HG02642 (cell line): ENCODE results near the gene UEVLD.

ENCODE experiments used
- ATAC-seq: cut with Tn5 transposase; IDR thresholded peaks from one replicate; pipeline ENCODE4 v1.9.1; 2021; ENCODE audit warnings: mild to moderate bottlenecking; ENCODE audit not compliant: unreplicated experiment, poor library complexity

Gene UEVLD

GRCh38 chr11:18521122-18521521, 67.4 kb downstream of the UEVLD start:
- ATAC-seq: no peak

GRCh38 chr11:18502352-18502751, 86.2 kb downstream of the UEVLD start:
- ATAC-seq: no peak

GRCh38 chr11:18501629-18502028, 86.9 kb downstream of the UEVLD start:
- no peak for ATAC-seq

- no peak for ATAC-seq
Measured at GRCh38 chr11:18498039-18498438, 90.5 kb downstream of the UEVLD start.

- no peak for ATAC-seq
Measured at GRCh38 chr11:18495703-18496102, 92.8 kb downstream of the UEVLD start.

- ATAC-seq: no peak
Measured at GRCh38 chr11:18495271-18495670, 93.3 kb downstream of the UEVLD start.

- ATAC-seq: no peak
Measured at GRCh38 chr11:18493310-18493709, 95.2 kb downstream of the UEVLD start.

GRCh38 chr11:18492888-18493287, 95.6 kb downstream of the UEVLD start:
- ATAC-seq: no peak

- ATAC-seq: no peak
Measured at GRCh38 chr11:18491924-18492323, 96.6 kb downstream of the UEVLD start.

GRCh38 chr11:18490736-18491485, 97.6 kb downstream of the UEVLD start:
- no peak for ATAC-seq

- ATAC-seq: no peak
Measured at GRCh38 chr11:18490319-18490718, 98.2 kb downstream of the UEVLD start.

GRCh38 chr11:18485913-18486528, 102.5 kb downstream of the UEVLD start:
- ATAC-seq: peak; percentile 64
